ENCODE results near the gene SECISBP2L. TPM values are rescaled to one million over a fixed set of nuclear protein-coding genes. Genes with fewer than 3 reads are reported as not detected.

SECISBP2L gene
- total and polyA plus RNA-seq, 2 of the 4 experiments (the other 2 are of a cell fraction) = 13.1 to 34.1 TPM

- intact Hi-C loops (cut with micrococcal nuclease) = no loop called here
- Histone ChIP-seq H2BK20ac (ENCODE audit: low read depth, low read length) (no peak overlapping the region), H3K36me3 (ENCODE audit: control insufficient read depth, insufficient read depth, low read length) (peaks cover 6% of the 10 kb centered on the region), H3K4me2 (ENCODE audit: low read depth, low read length) (no peak overlapping the region), H3K27me3 (ENCODE audit: control insufficient read depth, insufficient read depth, low read length) (no peaks in the 10 kb centered on the region), H2BK5ac (ENCODE audit: low read depth, low read length, poor library complexity, severe bottlenecking) (no peak overlapping the region), H2BK120ac (ENCODE audit: low read depth, low read length) (no peak overlapping the region), H4K20me1 (ENCODE audit: insufficient read depth, low read length) (no peaks in the 10 kb centered on the region), H3K14ac (replicated peaks; ENCODE audit: low read depth, low read length) (no peak overlapping the region), H3K9ac (ENCODE audit: low read depth, low read length) (no peak overlapping the region), H2AK5ac (ENCODE audit: low read depth, low read length) (no peak overlapping the region), H3K18ac (ENCODE audit: low read depth, low read length) (no peak overlapping the region), H3K4me1 (ENCODE audit: control insufficient read depth, insufficient read depth, low read length) (peaks cover 3% of the 10 kb centered on the region), H3K9me3 (ENCODE audit: control insufficient read depth, insufficient read depth, low read length) (no peaks in the 10 kb centered on the region), H3K27ac (ENCODE audit: insufficient read depth, low read length) (no peak overlapping the region), H2AFZ (replicated peaks; ENCODE audit: low read length, poor library complexity) (no peak overlapping the region), H2AK9ac (replicated peaks; ENCODE audit: low read depth, low read length, poor library complexity) (no peak overlapping the region), H3K23ac (ENCODE audit: low read depth, low read length) (no peak overlapping the region), H4K91ac (ENCODE audit: insufficient read depth, low read depth, low read length) (no peak overlapping the region), H3K79me1 (ENCODE audit: low read depth in 1 of 2, low read length in 2 of 2) (no peaks in the 10 kb centered on the region), H3K9me1 (ENCODE audit: insufficient read depth, low read length) (no peaks in the 10 kb centered on the region; the same call in 1 of the 2 replicates), H3K4me3 (ENCODE audit: insufficient read depth, low read depth, low read length) (no peak overlapping the region), H4K5ac (ENCODE audit: low read depth, low read length) (no peak overlapping the region), H4K8ac (ENCODE audit: low read depth in 2 of 2, low read length in 2 of 2) (no peak overlapping the region), H2BK15ac (ENCODE audit: low read depth, low read length) (no peak overlapping the region), H3K4ac (ENCODE audit: low read depth, low read length) (no peak overlapping the region), H3K56ac (ENCODE audit: extremely low read depth, insufficient read depth, low read length) (no peak overlapping the region)
- no peak for DNase-seq
- dilution Hi-C loops (cut with HindIII; ENCODE audit: low sequenced_read_pairs, unreplicated experiment) = no loop called here
- in situ Hi-C loops (cut with MboI; ENCODE audit: low sequenced_read_pairs) = no loop called here
- 96% methylated on average over 4 of the region's 5 CpGs; no CpG with 5 or more reads in 1 of the 2 experiments for WGBS, 2 experiments (ENCODE audit: extremely low coverage in 2 of 2, insufficient read length in 1 of 2)
- TF ChIP-seq MXI1 (IDR thresholded peaks at IDR 0.05; ENCODE audit: borderline replicate concordance, low read depth, low read length) = no peak
- TF ChIP-seq ELK1 (IDR thresholded peaks at IDR 0.05; ENCODE audit: borderline replicate concordance, low read depth, low read length) = no peak
- TF ChIP-seq POLR2A (IDR thresholded peaks at IDR 0.05; ENCODE audit: low read depth, low read length) = no peak
- TF ChIP-seq CTCF (conservative IDR thresholded peaks at IDR 0.05; ENCODE audit: low read depth, low read length) = no peak
- no peak for TF ChIP-seq CEBPB (IDR thresholded peaks at IDR 0.05; ENCODE audit: low read depth, low read length)
- no peak for TF ChIP-seq MAFK (IDR thresholded peaks at IDR 0.05; ENCODE audit: low read depth, low read length)
- no peak for TF ChIP-seq FOS (IDR thresholded peaks at IDR 0.05; ENCODE audit: low read depth, low read length)
- TF ChIP-seq MAZ (IDR thresholded peaks at IDR 0.05; ENCODE audit: borderline replicate concordance, low read depth, low read length) = no peak
- no peak for TF ChIP-seq RAD21 (IDR thresholded peaks at IDR 0.05; ENCODE audit: low read length)
- ATAC-seq (ENCODE audit: low read depth) = no peak
- ChIA-PET CTCF (no interaction called here), POLR2A (ENCODE audit: unreplicated experiment) (no interaction called here)
- no TSS peak for BruUV-seq (replicated peaks)
Measured at GRCh38 chr15:48983300-48983699, 62.9 kb downstream of the SECISBP2L start.
